HG03575 (cell line): ENCODE results near the gene PTPN14.

Experiments used
- ATAC-seq: cut with Tn5 transposase; IDR thresholded peaks from one replicate; pipeline ENCODE4 v1.9.1; 2021; ENCODE audit not compliant: unreplicated experiment, insufficient number of reproducible peaks, low FRiP score; ENCODE audit errors: extremely low read depth

PTPN14 gene

GRCh38 chr1:214570442-214570841, 19.0 kb upstream of the PTPN14 start:
- ATAC-seq: no peak

GRCh38 chr1:214569357-214570004, 18.1 kb upstream of the PTPN14 start:
- no peak for ATAC-seq

- ATAC-seq: no peak
Observed at GRCh38 chr1:214568328-214568727, 16.9 kb upstream of the PTPN14 start.

- no peak for ATAC-seq
Observed at GRCh38 chr1:214567481-214567980, 16.1 kb upstream of the PTPN14 start.

GRCh38 chr1:214566158-214567104, 15.0 kb upstream of the PTPN14 start:
- ATAC-seq: no peak

- no peak for ATAC-seq
Observed at GRCh38 chr1:214565310-214565709, 13.9 kb upstream of the PTPN14 start.

- no peak for ATAC-seq
Observed at GRCh38 chr1:214563881-214564280, 12.5 kb upstream of the PTPN14 start.

- no peak for ATAC-seq
Observed at GRCh38 chr1:214557952-214558735, 6.7 kb upstream of the PTPN14 start.

- ATAC-seq: no peak
Observed at GRCh38 chr1:214553142-214553710, 1.8 kb upstream of the PTPN14 start.

GRCh38 chr1:214552174-214552608, 789 bp upstream of the PTPN14 start:
- no peak for ATAC-seq

- no peak for ATAC-seq
Observed at GRCh38 chr1:214550857-214551435, 456 bp downstream of the PTPN14 start.

GRCh38 chr1:214550013-214550856, 1.2 kb downstream of the PTPN14 start:
- ATAC-seq: no peak

- no peak for ATAC-seq
Observed at GRCh38 chr1:214549604-214550003, 1.8 kb downstream of the PTPN14 start.

- no peak for ATAC-seq
Observed at GRCh38 chr1:214548988-214549387, 2.4 kb downstream of the PTPN14 start.

GRCh38 chr1:214548271-214548670, 3.1 kb downstream of the PTPN14 start:
- ATAC-seq: no peak

- ATAC-seq: no peak
Observed at GRCh38 chr1:214547747-214548146, 3.7 kb downstream of the PTPN14 start.

GRCh38 chr1:214546886-214547641, 4.3 kb downstream of the PTPN14 start:
- no peak for ATAC-seq
